ENCODE results near the gene ASXL2. TPM values are rescaled to one million over a fixed set of nuclear protein-coding genes. Genes with fewer than 3 reads are reported as not detected.
"Not testable (repeated sequence)": the region's sequence is repeated elsewhere in the genome, so short reads cannot be mapped to it uniquely, and the experiment has no call there.

Gene ASXL2
- total RNA-seq, 4 donors from 2014 or later, result 15.4 to 19.7 (median 17.6) TPM

DNA sequence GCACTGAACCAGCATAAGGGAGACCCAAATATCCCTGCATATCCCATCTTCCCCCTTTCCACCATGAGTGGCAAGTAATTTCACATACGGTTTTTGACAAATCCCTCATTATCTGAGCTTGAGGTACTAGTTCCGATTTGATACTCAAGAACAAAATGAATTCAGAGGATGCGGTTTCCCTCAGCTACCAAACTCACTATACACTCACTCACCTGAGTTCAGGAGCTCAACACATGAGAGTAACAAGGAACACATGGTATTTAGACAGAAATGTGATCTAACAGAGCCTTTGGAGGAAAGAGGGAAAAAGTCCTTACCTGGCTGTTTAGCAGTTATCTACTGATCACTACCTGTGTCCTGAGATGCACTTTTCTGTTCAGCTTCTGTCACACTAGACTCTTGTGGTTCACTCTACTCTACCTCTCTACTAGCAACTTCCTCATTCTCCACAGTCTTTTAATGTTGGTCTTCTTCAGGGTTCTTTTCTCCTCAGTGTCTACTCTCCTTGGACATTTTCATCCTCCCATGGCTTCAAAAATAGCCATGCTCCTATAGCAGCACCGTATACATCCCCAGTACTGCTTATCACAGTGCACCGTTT is 25.1 kb downstream of the ASXL2 start:
- DNase-seq (ENCODE audit: low spot score) (no peak), ATAC-seq (ENCODE audit: low FRiP score) (no peak)
- TF ChIP-seq CTCF (IDR thresholded peaks at IDR 0.05), result no peak

DNA sequence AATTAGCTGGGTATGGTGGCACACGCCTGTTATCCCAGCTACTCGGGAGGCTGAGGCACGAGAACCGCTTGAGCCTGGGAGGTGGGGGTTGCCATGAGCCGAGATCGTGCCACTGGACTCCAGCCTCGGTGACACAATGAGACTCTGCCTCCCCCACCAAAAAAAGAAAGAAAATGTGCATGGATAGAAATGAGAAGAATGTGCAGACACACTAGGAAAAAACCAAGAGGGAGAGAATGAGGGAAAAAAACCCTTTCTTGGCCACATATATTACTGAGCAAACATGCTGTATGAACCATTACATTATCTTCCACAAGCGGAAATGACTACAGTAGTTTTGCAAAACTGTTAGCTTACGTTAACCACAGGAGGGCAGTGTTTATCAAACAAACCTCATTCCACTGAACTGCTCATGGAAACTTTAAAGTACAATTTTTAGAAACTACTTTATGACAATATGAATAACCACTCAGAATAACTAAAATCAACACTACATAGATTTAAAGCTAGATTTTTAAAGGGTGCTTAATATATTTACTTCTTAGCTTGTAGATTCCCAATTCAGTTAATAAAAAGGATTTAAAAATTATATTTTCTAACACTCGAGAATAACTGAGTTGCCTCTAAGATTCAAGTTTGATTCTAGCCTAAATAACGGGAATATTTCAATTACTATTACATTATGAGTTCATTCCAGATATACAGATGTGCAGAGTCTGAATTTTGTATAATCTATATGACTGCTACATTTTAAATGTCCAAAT is 26.4 kb downstream of the ASXL2 start:
- DNase-seq (ENCODE audit: low spot score) (no peak), ATAC-seq (ENCODE audit: low FRiP score) (peak; percentile 59)
- no peak for TF ChIP-seq CTCF (IDR thresholded peaks at IDR 0.05)

DNA sequence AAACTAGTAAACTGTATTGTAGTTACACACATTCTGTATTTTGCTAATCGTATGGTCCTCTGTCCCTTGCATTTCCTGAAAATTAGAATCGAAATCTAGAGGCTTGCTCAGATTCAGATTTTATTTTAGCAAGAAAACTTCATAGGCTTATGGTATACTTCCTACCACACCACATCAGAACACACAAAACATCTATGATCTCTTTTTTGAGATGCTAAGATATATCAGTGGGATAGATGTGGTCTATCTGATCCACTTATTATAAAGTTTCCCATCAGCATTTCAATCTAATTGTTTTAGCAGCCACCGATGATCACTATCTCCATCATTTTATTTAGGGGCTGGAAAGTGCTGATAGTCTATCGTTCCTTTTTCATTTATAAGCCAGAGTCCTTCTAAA is 27.9 kb downstream of the ASXL2 start:
- ATAC-seq (ENCODE audit: low FRiP score), result not testable (repeated sequence)

DNA sequence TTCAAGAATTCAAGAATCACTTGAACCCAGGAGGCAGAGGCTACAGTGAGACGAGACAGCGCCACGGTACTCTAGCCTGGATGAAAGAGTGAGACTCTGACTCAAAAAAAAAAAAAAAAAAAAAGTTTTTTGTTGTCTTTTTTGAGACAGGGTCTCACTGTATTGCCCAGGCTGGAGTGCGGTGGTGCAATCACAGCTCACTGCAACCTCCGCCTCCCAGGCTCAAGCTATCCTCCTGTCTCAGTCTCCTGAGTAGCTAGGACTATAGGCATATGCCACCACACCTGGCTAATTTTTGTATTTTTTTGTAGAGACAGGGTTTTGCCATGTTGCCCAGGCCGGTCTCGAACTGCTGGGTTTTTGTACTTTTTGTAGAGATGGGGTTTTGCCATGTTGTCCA is 28.9 kb downstream of the ASXL2 start:
- ATAC-seq (ENCODE audit: low FRiP score); DNase-seq (ENCODE audit: low spot score): not testable (repeated sequence)

More for the DNA sequence above, 27.9 kb downstream of the ASXL2 start:
- not testable (repeated sequence) for DNase-seq (ENCODE audit: low spot score)

DNA sequence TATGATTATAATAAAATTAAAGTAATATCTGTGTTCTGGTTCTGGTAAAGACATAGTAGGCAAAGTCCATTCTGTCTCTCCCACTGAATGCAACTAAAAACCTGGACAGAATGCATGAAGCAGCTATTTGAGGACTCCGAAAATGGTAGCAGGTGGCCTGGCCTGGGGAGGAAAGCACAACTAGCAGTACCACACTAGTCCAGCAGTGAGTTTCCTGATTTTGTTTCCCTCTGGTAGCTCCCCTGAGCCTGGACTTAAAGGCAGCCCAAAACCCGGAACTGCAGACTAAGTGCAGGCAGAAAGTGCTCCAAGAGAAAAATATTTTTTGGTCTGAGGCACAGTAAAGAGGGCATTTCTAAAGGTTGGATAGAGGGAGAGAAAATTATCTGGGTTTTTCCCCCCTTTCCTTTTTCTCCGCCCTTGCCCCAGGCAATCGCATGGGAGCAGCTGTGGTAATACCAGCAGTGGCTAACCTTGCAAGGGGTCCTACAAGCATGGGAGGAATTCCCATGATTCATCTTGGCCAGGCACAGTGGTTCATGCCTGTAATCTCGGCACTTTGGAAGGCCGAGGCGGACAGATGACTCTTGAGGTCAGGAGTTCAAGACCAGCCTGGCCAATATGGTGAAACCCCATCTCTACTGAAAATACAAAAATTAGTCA is 32.3 kb downstream of the ASXL2 start:
- DNase-seq (ENCODE audit: low spot score), result no peak
- TF ChIP-seq CTCF (IDR thresholded peaks at IDR 0.05), result no peak
- ATAC-seq (ENCODE audit: low FRiP score), result no peak

GRCh38 chr2:25844089-25844488 is 34.2 kb downstream of the ASXL2 start:
- no peak for TF ChIP-seq CTCF (IDR thresholded peaks at IDR 0.05)
- DNase-seq (ENCODE audit: low spot score) (no peak), ATAC-seq (ENCODE audit: low FRiP score) (no peak)

GRCh38 chr2:25842155-25842554 is 36.1 kb downstream of the ASXL2 start:
- no peak for ATAC-seq (ENCODE audit: low FRiP score)
- no peak for TF ChIP-seq CTCF (IDR thresholded peaks at IDR 0.05)
- no peak for DNase-seq (ENCODE audit: low spot score)

All from omental fat pad (tissue), 4 donors.